Tibial nerve (tissue), 4 donors: ENCODE data around the gene OGFOD1.

Experiments used
- CTCF ChIP-seq, 5 experiments: fragments of 200-600 bp in 3 of 5; fragments of 450-650 bp in 2 of 5; sonication (generic) in 3 of 5; IDR thresholded peaks; one replicate each; pipeline ENCODE4 v1.5.1; 2016 to 2019; ENCODE audit warnings: antibody characterized with exemption in 5 of 5, mild to moderate bottlenecking in 3 of 5, moderate library complexity in 2 of 5
- EP300 ChIP-seq, 2 donors: sonication (generic); formaldehyde crosslinking; IDR thresholded peaks; one replicate each; pipeline ENCODE4 v1.6.1; 2017; ENCODE audit warnings: antibody characterized with exemption in 2 of 2, mild to moderate bottlenecking in 1 of 2
- POLR2A ChIP-seq, 2 donors: fragments of 450-650 bp; IDR thresholded peaks; one replicate each; pipeline ENCODE4 v1.6.1; 2017; ENCODE audit warnings: antibody characterized with exemption in 2 of 2, mild to moderate bottlenecking in 2 of 2, moderate library complexity in 2 of 2

DNA sequence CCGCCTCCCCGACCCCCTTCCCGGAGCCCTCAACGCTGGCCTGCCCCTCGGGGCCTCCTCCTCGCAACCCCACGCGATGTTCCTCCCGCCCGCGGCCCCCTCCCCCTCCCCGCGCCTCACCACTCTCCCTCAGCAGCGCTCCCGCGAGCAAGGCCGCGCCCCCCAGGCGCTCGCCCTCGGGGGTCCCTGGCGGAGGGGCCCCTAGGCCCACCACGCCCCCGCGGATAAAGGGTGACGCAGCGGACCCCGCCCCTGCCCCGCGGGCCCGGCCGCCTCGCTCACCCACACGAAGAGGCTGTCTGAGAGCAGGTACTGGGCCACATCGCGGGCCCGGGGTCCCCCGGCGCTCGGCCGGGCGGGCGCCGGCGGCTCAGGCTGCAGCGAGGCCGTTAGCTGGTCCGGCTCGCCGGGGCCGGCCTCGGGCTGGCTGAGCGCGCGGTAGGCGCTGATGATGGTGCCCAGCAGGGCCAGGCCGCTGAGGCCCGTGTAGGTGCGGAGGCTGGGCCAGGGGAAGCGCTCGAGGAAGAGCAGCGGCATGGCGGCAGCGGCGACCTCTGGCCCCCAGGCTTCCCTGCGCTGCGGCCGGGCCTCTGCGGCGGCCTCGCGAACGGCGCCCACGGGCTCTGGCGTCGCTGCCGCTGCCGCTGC, 26.4 kb upstream of the OGFOD1 start:
- TF ChIP-seq CTCF (IDR thresholded peaks at IDR 0.05) (no peak), EP300 (IDR thresholded peaks at IDR 0.05) (no peak), POLR2A (IDR thresholded peaks at IDR 0.05) (no peak)
